SU-DHL-6 (cell line): ENCODE results near the gene FAM227B.

Source experiments
- H2AFZ ChIP-seq: fragments of 200-600 bp; sonication (generic); 2 replicates; pipeline ENCODE4 v1.6.1; 2014; ENCODE audit warnings: low read depth, mild to moderate bottlenecking, moderate library complexity, mixed read lengths, antibody characterized with exemption, low read length; ENCODE audit not compliant: severe bottlenecking
- H3F3A ChIP-seq: fragments of 200-600 bp; shearing (Covaris generic); 2 replicates; pipeline ENCODE4 v1.6.0; 2016; ENCODE audit warnings: antibody characterized with exemption, mild to moderate bottlenecking; ENCODE audit not compliant: insufficient read depth
- H3K27ac ChIP-seq: fragments of 200-600 bp; sonication (generic); 2 replicates; pipeline ENCODE4 v1.5.1; 2016; ENCODE audit warnings: low read depth, mild to moderate bottlenecking, low read length, moderate library complexity, mixed read lengths
- H3K27me3 ChIP-seq: fragments of 200-600 bp; sonication (generic), shearing (Covaris generic); 2 replicates; pipeline ENCODE4 v1.6.0; 2014; ENCODE audit warnings: mild to moderate bottlenecking, low read length
- H3K36me3 ChIP-seq: fragments of 200-600 bp; sonication (generic); 2 replicates; pipeline ENCODE4 v1.6.1; 2014; ENCODE audit warnings: mild to moderate bottlenecking, low read length, mixed read lengths
- H3K4me2 ChIP-seq: fragments of 300-600, 200-600 bp; shearing (Covaris generic), sonication (generic); 2 replicates; pipeline ENCODE4 v1.6.0; 2014; ENCODE audit warnings: low read length, low read depth, mild to moderate bottlenecking; ENCODE audit not compliant: poor library complexity, severe bottlenecking
- H3K4me3 ChIP-seq: fragments of 200-600 bp; sonication (generic); 2 replicates; pipeline ENCODE4 v1.5.1; 2014; ENCODE audit warnings: antibody characterized with exemption, low read length, mild to moderate bottlenecking, mixed read lengths; ENCODE audit not compliant: insufficient read depth, poor library complexity, severe bottlenecking
- H3K79me2 ChIP-seq: fragments of 200-600 bp; sonication (generic); 2 replicates; pipeline ENCODE4 v1.6.1; 2014; ENCODE audit warnings: mild to moderate bottlenecking, low read length, moderate library complexity; ENCODE audit not compliant: insufficient read depth
- H3K9ac ChIP-seq: fragments of 200-600 bp; sonication (generic); 2 replicates; pipeline ENCODE4 v1.7.0; 2014; ENCODE audit warnings: mild to moderate bottlenecking, low read length
- H3K9me2 ChIP-seq: fragments of 200-600 bp; sonication (generic); replicated peaks from 2 replicates; pipeline ENCODE4 v1.6.1; 2014; ENCODE audit warnings: low read length; ENCODE audit not compliant: insufficient read depth
- H3K9me3 ChIP-seq: fragments of 200-600 bp; sonication (generic); 2 replicates; pipeline ENCODE4 v1.6.1; 2014; ENCODE audit warnings: low read length, mixed read lengths; ENCODE audit not compliant: insufficient read depth
- H4K20me1 ChIP-seq: fragments of 200-600 bp; sonication (generic); 2 replicates; pipeline ENCODE4 v1.6.1; 2014; ENCODE audit warnings: low read depth, mild to moderate bottlenecking, antibody characterized with exemption, low read length, moderate library complexity, mixed read lengths
- CTCF ChIP-seq: fragments of 200-600 bp; sonication (generic); IDR thresholded peaks from one replicate; pipeline ENCODE4 v1.5.1; 2017; ENCODE audit warnings: antibody characterized with exemption, mild to moderate bottlenecking, low read length, moderate library complexity; ENCODE audit not compliant: insufficient read depth, poor library complexity, severe bottlenecking
- EZH2phosphoT487 ChIP-seq: fragments of 200-600 bp; sonication (generic), shearing (Covaris generic); conservative IDR thresholded peaks from 2 replicates; pipeline ENCODE4 v1.6.1; 2018; ENCODE audit warnings: mild to moderate bottlenecking, antibody characterized with exemption, low read length, moderate library complexity, mixed read lengths

Gene FAM227B

GRCh38 chr15:49464522-49464921 lies 156.1 kb downstream of the FAM227B start:
- H2AFZ ChIP-seq = no peak overlapping the region
- H3K4me3 ChIP-seq = no peak overlapping the region
- H4K20me1 ChIP-seq = no peaks in the 10 kb centered on the region
- no peaks in the 10 kb centered on the region for H3K9me2 ChIP-seq
- H3K27me3 ChIP-seq = no peaks in the 10 kb centered on the region
- H3K9me3 ChIP-seq = no peaks in the 10 kb centered on the region
- H3K4me2 ChIP-seq = no peak overlapping the region
- H3K79me2 ChIP-seq = no peaks in the 10 kb centered on the region
- no peaks in the 10 kb centered on the region for H3K36me3 ChIP-seq
- no peak overlapping the region for H3K27ac ChIP-seq
- no peaks in the 10 kb centered on the region for H3F3A ChIP-seq
- TF ChIP-seq CTCF (no peak), EZH2phosphoT487 (no peak)
- no peak overlapping the region for H3K9ac ChIP-seq

- Histone ChIP-seq H4K20me1 (no peaks in the 10 kb centered on the region), H3K9me3 (no peaks in the 10 kb centered on the region), H3F3A (no peaks in the 10 kb centered on the region), H3K27me3 (no peaks in the 10 kb centered on the region), H3K79me2 (no peaks in the 10 kb centered on the region), H3K9ac (no peak overlapping the region), H3K4me3 (no peak overlapping the region), H2AFZ (no peak overlapping the region), H3K36me3 (no peaks in the 10 kb centered on the region), H3K9me2 (no peaks in the 10 kb centered on the region), H3K4me2 (no peak overlapping the region), H3K27ac (no peak overlapping the region)
- TF ChIP-seq CTCF = no peak
- TF ChIP-seq EZH2phosphoT487 = no peak
These were observed 158.3 kb downstream of the FAM227B start for GRCh38 chr15:49462232-49462844.

DNA sequence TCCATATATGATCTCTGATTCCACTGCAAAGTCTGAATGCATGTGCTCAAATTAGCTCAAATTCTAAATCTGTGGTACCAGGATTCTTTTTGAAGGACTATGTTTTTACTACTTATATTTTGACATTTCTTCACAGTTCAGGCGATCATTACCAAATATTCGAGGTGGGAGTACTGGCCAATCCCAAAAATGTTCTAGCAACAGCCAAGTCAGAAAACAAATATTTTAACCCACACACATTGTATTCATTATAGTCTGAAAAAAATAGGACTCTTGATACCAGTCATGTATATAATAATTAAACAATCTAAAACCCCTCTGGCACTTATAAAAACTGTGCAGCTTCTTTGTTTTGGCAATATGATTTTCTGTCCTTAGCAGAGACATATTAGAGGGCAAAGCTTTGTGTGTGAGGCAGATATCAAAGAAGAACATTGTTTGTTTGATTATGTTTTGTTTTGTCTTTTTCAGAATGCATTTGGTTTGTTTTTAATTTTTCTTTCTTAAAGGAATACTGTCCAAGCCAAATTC lies 160.1 kb downstream of the FAM227B start:
- H3K4me2 ChIP-seq = no peak overlapping the region

More for the DNA sequence above, 160.1 kb downstream of the FAM227B start:
- Histone ChIP-seq H3K79me2 (no peaks in the 10 kb centered on the region), H4K20me1 (no peaks in the 10 kb centered on the region), H3K9me3 (no peaks in the 10 kb centered on the region), H2AFZ (no peak overlapping the region), H3K9ac (no peak overlapping the region), H3K27me3 (no peaks in the 10 kb centered on the region), H3K9me2 (no peaks in the 10 kb centered on the region), H3K27ac (no peak overlapping the region), H3K4me3 (no peak overlapping the region), H3F3A (no peaks in the 10 kb centered on the region), H3K36me3 (no peaks in the 10 kb centered on the region)
- TF ChIP-seq CTCF = no peak
- TF ChIP-seq EZH2phosphoT487 = no peak
